ENCODE data around the gene LRG1. TPM values are rescaled to one million over a fixed set of nuclear protein-coding genes. Genes with fewer than 3 reads are reported as not detected.
A peak's percentile ranks its signal among the peaks of the same experiment; 100 is the strongest.
"Not testable (repeated sequence)": the region's sequence is repeated elsewhere in the genome, so short reads cannot be mapped to it uniquely, and the experiment has no call there.

Gene LRG1
- total RNA-seq, 1 donor from 2014 or later: 19.4 TPM

DNA sequence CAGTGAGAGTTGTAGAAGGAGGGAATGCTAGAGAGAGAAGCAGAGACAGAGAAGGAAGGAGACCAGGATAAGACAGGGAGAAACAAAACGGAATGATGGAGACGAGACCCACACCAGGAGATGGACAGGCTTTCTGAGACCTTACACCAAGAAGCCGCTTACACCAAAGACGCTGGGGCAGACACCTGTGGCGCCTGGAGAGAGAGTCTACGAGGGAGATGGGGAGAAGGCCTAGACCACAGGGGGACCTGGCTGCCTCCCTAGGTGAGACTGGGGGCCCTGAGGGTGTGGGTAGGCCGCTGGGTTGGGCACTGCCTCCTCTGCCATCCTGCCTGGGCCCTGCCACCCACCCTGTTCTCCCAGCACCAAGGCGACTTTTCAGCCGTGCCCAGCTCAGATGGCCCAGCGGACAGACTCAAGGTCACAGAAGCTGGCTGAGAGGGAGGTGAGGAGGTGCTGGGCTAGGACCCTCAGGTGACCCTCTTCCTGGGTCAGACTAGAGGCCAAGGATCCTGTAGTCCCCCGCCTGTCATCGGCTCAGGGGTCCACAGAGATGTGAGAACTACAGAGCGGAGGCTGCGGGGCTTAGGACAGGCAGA is 9.8 kb downstream of the LRG1 start:
- DNase-seq (ENCODE audit: low spot score): no peak

DNA sequence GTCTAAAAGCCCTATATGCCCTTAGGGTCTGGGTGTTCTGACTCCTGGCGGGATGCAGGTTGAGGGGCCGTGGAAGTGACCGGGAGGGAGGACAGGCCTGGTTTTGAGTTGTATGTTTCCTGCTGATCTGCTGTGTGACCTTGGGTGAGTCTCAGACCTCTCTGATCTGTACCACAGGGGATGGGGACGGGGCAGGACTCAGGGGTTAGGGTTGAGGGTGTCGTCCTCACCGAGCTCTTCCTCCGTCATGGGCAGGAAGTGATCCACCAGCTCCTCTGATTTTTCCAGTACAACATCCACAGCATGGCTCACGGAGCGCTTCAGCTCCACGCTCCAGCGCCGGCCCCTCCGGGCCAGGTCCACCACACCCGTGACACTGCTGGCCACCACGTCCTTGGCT is 11.0 kb downstream of the LRG1 start:
- DNase-seq (ENCODE audit: low spot score): no peak

DNA sequence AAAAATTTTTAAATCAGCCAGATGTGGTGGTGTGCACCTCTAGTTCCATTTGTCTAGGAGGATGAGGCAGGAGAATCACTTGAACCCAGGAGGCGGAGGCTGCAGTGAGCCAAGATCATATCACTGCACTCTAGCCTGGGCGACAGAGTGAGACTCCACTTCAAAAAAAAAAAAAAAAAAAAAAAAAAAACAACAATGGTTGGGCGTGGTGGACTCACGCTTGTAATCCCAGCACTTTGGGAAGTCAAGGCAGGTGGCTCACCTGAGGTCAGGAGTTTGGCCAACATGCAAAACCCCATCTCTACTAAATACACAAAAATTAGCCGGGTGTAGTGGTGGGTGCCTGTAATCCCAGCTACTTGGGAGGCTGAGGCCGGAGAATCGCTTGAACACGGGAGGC is 12.5 kb downstream of the LRG1 start:
- DNase-seq (ENCODE audit: low spot score): not testable (repeated sequence)

- no peak for DNase-seq (ENCODE audit: low spot score)
Measured at GRCh38 chr19:4525563-4526002, 14.3 kb downstream of the LRG1 start.

GRCh38 chr19:4524808-4525562 is 14.9 kb downstream of the LRG1 start:
- DNase-seq (ENCODE audit: low spot score): no peak

DNA sequence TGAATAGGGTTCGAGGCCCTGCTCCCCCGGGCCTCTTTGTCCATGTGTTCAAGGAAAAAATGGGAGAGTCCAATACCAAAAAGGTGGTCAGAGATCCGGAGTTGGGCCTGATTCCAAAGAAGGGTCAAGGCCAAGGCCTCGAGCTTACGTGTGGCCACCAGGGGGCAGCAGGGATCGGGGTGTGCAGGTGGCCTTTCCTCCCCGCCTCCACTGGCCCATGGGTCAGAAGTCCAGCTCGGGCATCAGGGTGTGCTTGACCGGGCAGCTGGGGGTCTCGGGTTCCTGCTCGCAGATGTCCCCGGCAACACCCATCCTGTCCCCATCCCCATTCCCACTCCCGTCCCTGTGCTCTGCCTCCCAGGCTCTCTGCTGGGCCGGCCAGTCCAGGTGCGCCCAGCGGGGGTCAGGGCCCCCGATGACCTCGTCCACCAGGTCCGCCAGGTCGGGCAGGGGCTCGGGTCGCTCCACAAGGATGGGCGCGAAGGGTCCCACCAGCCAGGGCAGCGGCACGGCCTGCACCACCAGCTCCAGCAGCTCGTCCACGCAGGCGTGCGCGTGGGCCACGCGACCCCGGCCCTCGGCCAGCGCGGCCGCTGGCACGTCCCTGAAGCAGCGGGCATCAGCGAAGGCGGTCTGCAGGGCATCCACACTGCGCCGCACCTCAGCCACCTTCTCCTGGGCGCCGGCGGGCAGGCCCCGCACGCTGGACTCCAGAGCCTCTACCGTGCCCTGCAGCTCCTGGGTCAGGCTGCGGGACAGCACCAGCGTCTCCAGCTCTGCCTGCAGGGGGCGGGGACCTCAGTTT is 16.3 kb downstream of the LRG1 start:
- DNase-seq (ENCODE audit: low spot score): no peak

DNA sequence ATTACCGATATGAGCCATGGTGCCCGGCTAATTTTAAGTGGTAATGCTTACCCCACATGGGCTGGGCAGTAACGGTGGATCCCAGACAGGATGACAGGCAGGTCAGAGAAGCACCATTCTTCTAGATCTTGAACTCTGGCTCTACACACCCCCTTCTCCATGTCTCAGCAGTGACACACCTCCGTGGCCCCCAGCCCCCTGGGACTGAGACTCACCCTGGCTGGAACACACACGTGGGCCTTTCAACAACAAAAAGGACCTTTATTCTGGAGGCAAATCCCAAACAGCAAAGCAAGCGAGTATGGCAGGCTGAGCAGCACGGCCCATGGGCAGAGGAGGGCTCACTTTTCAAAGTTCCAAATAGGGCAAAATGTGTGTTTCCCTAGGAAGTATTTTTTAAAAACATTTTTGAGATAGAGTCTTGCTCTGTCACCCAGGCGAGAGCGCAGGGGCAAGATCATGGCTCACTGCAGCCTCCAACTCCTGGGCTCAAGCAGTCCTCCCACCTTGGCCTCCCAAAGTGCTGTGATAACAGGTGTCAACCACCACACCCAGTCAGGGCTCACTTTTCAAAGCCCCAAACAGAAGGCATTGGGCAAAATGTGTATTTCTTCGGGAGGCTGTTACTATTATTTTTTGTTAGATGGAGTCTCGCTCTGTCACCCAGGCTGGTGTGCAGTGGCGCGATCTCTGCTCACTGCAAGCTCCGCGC is 17.4 kb downstream of the LRG1 start:
- no peak for DNase-seq (ENCODE audit: low spot score)

GRCh38 chr19:4521888-4522242 is 18.0 kb downstream of the LRG1 start:
- no peak for DNase-seq (ENCODE audit: low spot score)

DNA sequence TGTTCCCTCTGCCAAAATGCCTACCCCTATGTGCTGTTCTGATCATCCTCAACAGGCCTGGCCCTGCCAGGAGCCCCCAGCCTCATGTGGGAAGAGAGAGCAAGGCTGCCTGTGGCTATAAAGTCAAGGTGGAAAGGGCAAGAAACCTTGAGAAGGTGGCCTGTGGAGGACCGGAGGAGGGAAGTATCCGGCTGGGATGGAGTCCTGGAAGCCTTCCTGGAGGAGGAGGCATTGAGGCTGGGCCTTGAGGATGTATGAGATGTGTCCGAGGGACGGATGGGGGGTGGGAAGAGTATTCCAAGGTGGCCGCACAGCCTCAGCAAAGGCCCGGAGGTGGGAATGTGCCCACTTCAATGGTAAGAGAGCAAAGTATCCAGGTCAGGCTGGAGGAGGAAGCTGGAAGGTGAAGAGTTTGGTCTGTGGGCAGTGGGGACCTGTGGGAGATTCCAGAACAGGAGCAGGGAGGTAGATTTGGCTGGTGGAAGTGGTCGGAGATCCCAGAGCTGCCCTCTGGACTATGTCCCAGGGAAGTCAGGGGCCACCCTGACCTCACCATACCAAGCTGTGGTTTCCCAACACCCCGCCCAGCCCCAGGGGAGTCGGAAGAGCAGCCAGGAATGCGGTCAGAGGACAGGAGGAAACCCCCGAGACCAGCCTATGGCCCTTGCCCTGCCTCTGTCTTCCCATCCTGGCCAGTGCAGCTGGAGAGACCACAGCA is 18.5 kb downstream of the LRG1 start:
- no peak for DNase-seq (ENCODE audit: low spot score)

- DNase-seq (ENCODE audit: low spot score): peak; percentile 70
Measured at GRCh38 chr19:4519521-4520277, 20.1 kb downstream of the LRG1 start.

GRCh38 chr19:4519172-4519496 is 20.7 kb downstream of the LRG1 start:
- DNase-seq (ENCODE audit: low spot score): no peak

DNA sequence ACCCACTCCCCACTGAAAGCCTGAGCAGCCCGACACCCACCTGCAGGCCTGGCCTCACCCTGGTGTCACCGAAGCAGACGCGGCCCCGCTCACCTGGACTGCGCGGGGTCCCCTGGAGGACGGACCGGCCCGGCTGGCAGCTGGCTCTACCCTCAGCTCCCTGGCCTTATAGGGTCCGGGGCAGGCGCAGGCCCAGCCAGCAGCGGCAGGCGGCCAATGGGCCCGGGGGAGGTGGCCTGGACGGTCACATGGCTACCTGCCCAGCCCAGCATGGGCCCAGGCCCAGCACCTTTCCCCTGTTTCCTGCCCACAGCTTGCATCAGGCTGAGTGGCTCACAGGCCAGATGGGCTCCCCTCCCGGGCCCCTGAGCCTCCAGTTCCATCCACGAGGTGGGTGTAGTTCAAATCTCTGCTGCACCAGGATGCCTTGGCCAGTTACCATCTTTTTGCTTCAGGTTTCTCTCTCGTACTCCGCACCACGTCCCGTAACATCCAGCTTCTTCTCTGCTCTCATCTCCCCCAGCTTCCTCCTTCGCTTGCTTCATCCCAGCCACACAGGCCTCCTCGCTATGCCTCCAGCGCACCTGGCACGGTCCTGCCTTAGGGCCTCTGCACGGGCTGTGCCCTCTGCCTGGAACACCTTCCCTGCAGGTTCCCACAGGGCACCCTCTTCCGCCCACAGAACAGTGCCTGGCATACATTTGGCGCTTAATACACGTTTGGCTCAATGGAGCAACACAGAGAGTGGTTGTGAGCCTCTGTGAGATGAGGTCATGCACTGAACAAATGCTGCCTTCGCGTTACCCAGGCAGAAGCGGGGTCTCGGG is 21.3 kb downstream of the LRG1 start, which contains the start of gene PLIN4:
TSS of gene PLIN4 (minus strand) at position 142 of the 827 bp plus-strand sequence. CDS start 214 bp downstream, outside the sequence.
- peak; percentile 91 for DNase-seq (ENCODE audit: low spot score)

- no peak for DNase-seq (ENCODE audit: low spot score)
Measured at GRCh38 chr19:4517451-4518057, 22.3 kb downstream of the LRG1 start.

- no peak for DNase-seq (ENCODE audit: low spot score)
Measured at GRCh38 chr19:4516939-4517300, 22.9 kb downstream of the LRG1 start.

DNA sequence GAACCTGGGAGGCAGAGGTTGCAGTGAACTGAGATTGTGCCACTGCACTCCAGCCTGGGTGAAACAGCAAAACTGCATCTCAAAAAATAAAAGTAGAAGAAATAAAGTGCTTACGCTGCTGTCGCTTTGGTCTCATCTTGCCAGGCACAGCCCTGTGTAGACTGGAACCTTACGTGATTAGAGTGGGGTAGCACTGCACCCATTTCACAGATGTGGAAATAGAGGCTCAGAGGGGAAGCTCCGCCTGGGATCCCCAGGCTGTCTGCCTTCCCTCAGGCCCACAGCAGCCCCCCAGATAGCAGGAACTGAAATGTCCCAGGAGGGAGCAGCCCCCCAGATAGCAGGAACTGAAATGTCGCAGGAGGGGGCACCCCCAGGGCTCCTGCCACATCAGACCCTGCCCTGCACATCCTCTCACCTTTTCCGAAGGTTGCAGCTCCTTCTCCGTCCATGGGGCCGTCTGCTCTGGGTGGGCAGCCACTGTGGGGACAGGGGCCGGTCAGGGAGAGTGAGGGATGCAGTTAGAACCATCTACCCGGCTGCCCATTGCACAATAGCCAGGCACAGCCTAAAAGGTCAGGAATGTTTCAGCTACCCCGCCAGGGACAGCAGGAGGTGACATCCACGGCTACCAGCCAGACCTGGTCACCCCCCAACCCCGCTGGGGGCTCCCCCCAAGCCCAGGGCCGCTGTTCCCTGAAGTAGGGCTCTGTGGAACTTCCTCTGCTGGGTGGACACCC is 23.5 kb downstream of the LRG1 start:
- no peak for DNase-seq (ENCODE audit: low spot score)

DNA sequence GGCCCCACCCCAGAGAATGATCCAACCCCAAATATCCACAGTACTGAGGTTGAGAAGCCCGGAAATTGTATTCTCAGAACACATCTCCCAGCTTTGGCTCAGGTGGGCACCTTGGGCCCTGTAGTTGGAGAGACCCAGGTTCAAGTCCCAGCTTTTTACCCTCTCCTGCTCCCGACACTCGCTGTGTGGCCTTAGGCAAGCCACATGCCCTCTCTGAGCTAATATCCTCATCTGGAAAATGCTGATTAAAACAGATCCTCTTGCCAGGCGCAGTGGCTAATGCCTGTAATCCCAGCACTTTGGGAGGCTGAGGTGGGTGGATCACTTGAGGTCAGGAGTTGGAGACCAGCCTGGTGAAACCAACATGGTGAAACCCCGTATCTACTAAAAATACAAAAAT is 24.1 kb downstream of the LRG1 start:
- no peak for DNase-seq (ENCODE audit: low spot score)

DNA sequence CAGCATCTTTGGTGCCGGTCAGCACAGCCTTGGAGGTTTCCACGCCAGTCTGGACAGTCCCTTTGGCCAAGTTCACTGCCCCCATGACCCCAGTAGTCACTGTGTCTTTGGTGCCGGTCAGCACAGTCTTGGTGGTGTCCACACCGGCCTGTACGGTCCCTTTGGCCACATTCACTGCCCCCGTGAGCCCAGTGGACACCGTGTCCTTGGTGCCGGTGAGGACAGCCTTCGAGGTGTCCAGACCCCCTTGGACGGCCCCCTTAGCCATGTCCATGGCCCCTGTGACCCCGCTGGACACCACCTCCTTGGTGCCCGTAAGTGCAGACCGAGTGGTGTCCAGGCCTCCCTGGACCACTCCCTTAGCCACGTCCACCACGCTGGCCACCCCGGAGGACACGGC is 26.6 kb downstream of the LRG1 start:
- no peak for DNase-seq (ENCODE audit: low spot score)

DNA sequence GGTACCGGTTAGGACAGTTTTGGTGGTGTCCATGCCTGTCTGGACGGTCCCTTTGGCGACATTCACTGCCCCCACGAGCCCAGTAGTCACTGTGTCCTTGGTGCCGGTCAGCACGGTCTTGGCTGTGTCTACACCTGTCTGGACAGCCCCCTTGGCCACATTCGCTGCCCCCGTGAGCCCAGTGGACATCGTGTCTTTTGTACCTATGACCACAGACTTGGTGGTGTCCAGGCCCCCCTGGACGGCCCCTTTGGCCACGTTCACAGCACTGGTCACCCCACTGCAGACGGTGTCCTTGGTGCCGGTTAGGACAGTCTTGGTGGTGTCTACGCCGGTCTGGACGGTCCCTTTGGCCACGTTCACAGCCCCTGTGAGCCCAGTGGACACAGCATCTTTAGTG is 27.8 kb downstream of the LRG1 start:
- no peak for DNase-seq (ENCODE audit: low spot score)
